ENCODE results near the gene PRELID1. TPM values are rescaled to one million over a fixed set of nuclear protein-coding genes. Genes with fewer than 3 reads are reported as not detected.

The PRELID1 gene
- total RNA-seq, 1 experiment from 2014 or later = 275 TPM

DNA sequence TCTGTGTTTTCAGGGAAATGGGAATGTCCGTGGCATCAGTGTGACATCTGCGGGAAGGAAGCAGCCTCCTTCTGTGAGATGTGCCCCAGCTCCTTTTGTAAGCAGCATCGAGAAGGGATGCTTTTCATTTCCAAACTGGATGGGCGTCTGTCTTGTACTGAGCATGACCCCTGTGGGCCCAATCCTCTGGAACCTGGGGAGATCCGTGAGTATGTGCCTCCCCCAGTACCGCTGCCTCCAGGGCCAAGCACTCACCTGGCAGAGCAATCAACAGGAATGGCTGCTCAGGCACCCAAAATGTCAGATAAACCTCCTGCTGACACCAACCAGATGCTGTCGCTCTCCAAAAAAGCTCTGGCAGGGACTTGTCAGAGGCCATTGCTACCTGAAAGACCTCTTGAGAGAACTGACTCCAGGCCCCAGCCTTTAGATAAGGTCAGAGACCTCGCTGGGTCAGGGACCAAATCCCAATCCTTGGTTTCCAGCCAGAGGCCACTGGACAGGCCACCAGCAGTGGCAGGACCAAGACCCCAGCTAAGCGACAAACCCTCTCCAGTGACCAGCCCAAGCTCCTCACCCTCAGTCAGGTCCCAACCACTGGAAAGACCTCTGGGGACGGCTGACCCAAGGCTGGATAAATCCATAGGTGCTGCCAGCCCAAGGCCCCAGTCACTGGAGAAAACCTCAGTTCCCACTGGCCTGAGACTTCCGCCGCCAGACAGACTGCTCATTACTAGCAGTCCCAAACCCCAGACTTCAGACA, 9.6 kb upstream of the PRELID1 start:
- no TSS peak for BruUV-seq (replicated peaks)
- DNase-seq (ENCODE audit: low read depth, low spot score) = no peak
- ChIA-PET CTCF (no interaction called here), POLR2A (no interaction called here)
- Histone ChIP-seq H3K9me3 (ENCODE audit: control insufficient read depth, insufficient read depth, low read depth, low read length) (no peaks in the 10 kb centered on the region), H3K27ac (ENCODE audit: low read length) (no peak overlapping the region), H3K4me3 (ENCODE audit: low read depth in 2 of 2, low read length in 2 of 2) (no peak overlapping the region), H3K36me3 (ENCODE audit: control insufficient read depth, insufficient read depth, low read length) (peaks cover 23% of the 10 kb centered on the region), H3K4me1 (ENCODE audit: control insufficient read depth, insufficient read depth, low read length) (no peaks in the 10 kb centered on the region; the same call in 1 of the 2 replicates), H3K27me3 (ENCODE audit: control insufficient read depth, insufficient read depth, low read length) (no peaks in the 10 kb centered on the region)
- in situ Hi-C loops (cut with HindIII; ENCODE audit: low pct_unique_long_range_greater_than_20kb, low sequenced_read_pairs) (no loop called here), intact Hi-C loops (cut with micrococcal nuclease; ENCODE audit: unreplicated experiment) (no loop called here)
- TF ChIP-seq SIN3A (IDR thresholded peaks at IDR 0.05; ENCODE audit: borderline replicate concordance, insufficient read depth, low read depth, low read length) (no peak), POLR2AphosphoS5 (IDR thresholded peaks at IDR 0.05; ENCODE audit: low read depth, low read length) (no peak), REST (IDR thresholded peaks at IDR 0.05; ENCODE audit: insufficient read depth in 1 of 2, low read depth in 2 of 2, low read length in 1 of 2) (no peak), TCF7L2 (IDR thresholded peaks at IDR 0.05; ENCODE audit: low read depth, low read length) (no peak)
- TF ChIP-seq, protein P1, sequence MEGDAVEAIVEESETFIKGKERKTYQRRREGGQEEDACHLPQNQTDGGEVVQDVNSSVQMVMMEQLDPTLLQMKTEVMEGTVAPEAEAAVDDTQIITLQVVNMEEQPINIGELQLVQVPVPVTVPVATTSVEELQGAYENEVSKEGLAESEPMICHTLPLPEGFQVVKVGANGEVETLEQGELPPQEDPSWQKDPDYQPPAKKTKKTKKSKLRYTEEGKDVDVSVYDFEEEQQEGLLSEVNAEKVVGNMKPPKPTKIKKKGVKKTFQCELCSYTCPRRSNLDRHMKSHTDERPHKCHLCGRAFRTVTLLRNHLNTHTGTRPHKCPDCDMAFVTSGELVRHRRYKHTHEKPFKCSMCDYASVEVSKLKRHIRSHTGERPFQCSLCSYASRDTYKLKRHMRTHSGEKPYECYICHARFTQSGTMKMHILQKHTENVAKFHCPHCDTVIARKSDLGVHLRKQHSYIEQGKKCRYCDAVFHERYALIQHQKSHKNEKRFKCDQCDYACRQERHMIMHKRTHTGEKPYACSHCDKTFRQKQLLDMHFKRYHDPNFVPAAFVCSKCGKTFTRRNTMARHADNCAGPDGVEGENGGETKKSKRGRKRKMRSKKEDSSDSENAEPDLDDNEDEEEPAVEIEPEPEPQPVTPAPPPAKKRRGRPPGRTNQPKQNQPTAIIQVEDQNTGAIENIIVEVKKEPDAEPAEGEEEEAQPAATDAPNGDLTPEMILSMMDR (IDR thresholded peaks at IDR 0.05) = no peak
- ATAC-seq = 0 out of 2 replicates have a peak, but pooled peaks have one; percentile 20

- no TSS peak for BruUV-seq (replicated peaks)
- no peak for ATAC-seq
- TF ChIP-seq, protein P1 (IDR thresholded peaks at IDR 0.05) = no peak
- H3K27ac ChIP-seq (ENCODE audit: low read length) = no peak overlapping the region
- intact Hi-C loops (cut with micrococcal nuclease; ENCODE audit: unreplicated experiment) (no loop called here), in situ Hi-C loops (cut with HindIII; ENCODE audit: low pct_unique_long_range_greater_than_20kb, low sequenced_read_pairs) (no loop called here)
- peaks cover 23% of the 10 kb centered on the region for H3K36me3 ChIP-seq (ENCODE audit: control insufficient read depth, insufficient read depth, low read length)
- no peaks in the 10 kb centered on the region; the same call in 1 of the 2 replicates for H3K4me1 ChIP-seq (ENCODE audit: control insufficient read depth, insufficient read depth, low read length)
- ChIA-PET POLR2A (no interaction called here), CTCF (no interaction called here)
- no peak for DNase-seq (ENCODE audit: low read depth, low spot score)
- no peaks in the 10 kb centered on the region for H3K9me3 ChIP-seq (ENCODE audit: control insufficient read depth, insufficient read depth, low read depth, low read length)
- H3K4me3 ChIP-seq (ENCODE audit: low read depth in 2 of 2, low read length in 2 of 2) = no peak overlapping the region
- H3K27me3 ChIP-seq (ENCODE audit: control insufficient read depth, insufficient read depth, low read length) = no peaks in the 10 kb centered on the region
These were observed 9.0 kb upstream of the PRELID1 start for GRCh38 chr5:177294632-177295031.

Data from Panc1 (cell line).